K562 (cell line): Measurements from ENCODE around the gene SLC25A18. TPM values are rescaled to one million over a fixed set of nuclear protein-coding genes. Genes with fewer than 3 reads are reported as not detected.

Source experiments
- ATAC-seq: fragments of 200-7000 bp; cut with Tn5 transposase; 3 replicates; pipeline ENCODE4 v1.9.1; 2020; ENCODE audit warnings: moderate library complexity
- BruUV-seq: library from RNA; stranded (reverse); fragments of 400-500 nt; replicated peaks from 2 replicates; lab custom pipeline; 2021; lab: Mats Ljungman, UMichigan
- CTCF ChIA-PET: fragments of 300-600 bp; formaldehyde crosslinking; extraction: SDS; loops from one replicate; lab custom pipeline; 2021; ENCODE audit warnings: low intra/inter-chr PET ratio; lab: Yijun Ruan, JAX
- POLR2A ChIA-PET: fragments of 300-600, 350-650 bp; sonication (Branson Sonifier 250); formaldehyde crosslinking; extraction: SDS; loops from one replicate; lab custom pipeline; 2021; ENCODE audit warnings: antibody characterized with exemption, inconsistent platforms; lab: Yijun Ruan, JAX
- DNase-seq, 4 experiments: peaks; one replicate each; pipeline versions ENCODE4 v3.0.0 to v3.0.0-alpha.2; 2011 to 2018; ENCODE audit warnings: low spot score in 3 of 4, mixed read lengths in 3 of 4; ENCODE audit errors: extremely low read depth in 1 of 4
- FAIRE-seq: peaks from 2 replicates; lab custom pipeline; 2011; peaks lifted over from hg19 to GRCh38; lab: Jason Lieb, UNC
- H2AFZ ChIP-seq: 2 replicates; pipeline ENCODE4 v1.6.0; 2011; ENCODE audit warnings: low read depth, low read length, control low read depth, inconsistent platforms
- H3K27ac ChIP-seq: fragments of 200-600 bp; 3 replicates; pipeline ENCODE4 v1.8.0; 2011; ENCODE audit warnings: low read depth, mild to moderate bottlenecking, control low read depth, inconsistent platforms, low read length, moderate library complexity, mixed read lengths; ENCODE audit errors: extremely low read depth
- H3K27me3 ChIP-seq, 2 experiments: fragments of 300-600 bp in 1 of 2; 2 replicates in 1 of 2; 3 replicates in 1 of 2; pipeline versions ENCODE4 v1.6.0 to v1.8.0; 2011; ENCODE audit warnings: inconsistent platforms in 2 of 2, low read length in 2 of 2, mild to moderate bottlenecking in 1 of 2, mixed read lengths in 1 of 2, moderate library complexity in 1 of 2; ENCODE audit not compliant: control insufficient read depth in 2 of 2, insufficient read depth in 2 of 2
- H3K36me3 ChIP-seq: fragments of 300-600 bp; 3 replicates; pipeline ENCODE4 v1.8.0; 2011; ENCODE audit warnings: mild to moderate bottlenecking, low read length, inconsistent platforms; ENCODE audit not compliant: control insufficient read depth, insufficient read depth
- H3K4me1 ChIP-seq, 2 experiments: fragments of 200-600 bp in 1 of 2; replicated peaks in 1 of 2; 2 replicates in 1 of 2; 3 replicates in 1 of 2; pipeline versions ENCODE4 v1.5.1 to v1.8.0; 2011; ENCODE audit warnings: inconsistent platforms in 2 of 2, low read length in 2 of 2, mild to moderate bottlenecking in 1 of 2, mixed read lengths in 1 of 2, moderate library complexity in 1 of 2; ENCODE audit not compliant: control insufficient read depth in 2 of 2, insufficient read depth in 2 of 2
- H3K4me2 ChIP-seq: 2 replicates; pipeline ENCODE4 v1.6.1; 2011; ENCODE audit warnings: low read length, control low read depth, inconsistent platforms, mixed read lengths; ENCODE audit not compliant: insufficient read depth
- H3K4me3 ChIP-seq: fragments of 200-600 bp; sonication (generic), shearing (Covaris generic); 2 replicates; pipeline ENCODE4 v1.5.1; 2016; ENCODE audit warnings: control low read depth, inconsistent platforms
- H3K79me2 ChIP-seq: fragments of 200-600 bp; 3 replicates; pipeline ENCODE4 v1.8.0; 2011; ENCODE audit warnings: low read length, inconsistent platforms; ENCODE audit not compliant: control insufficient read depth, insufficient read depth
- H3K9ac ChIP-seq, 2 experiments: 2 replicates each; pipeline versions ENCODE4 v1.6.0 to v1.6.1; 2011; ENCODE audit warnings: low read depth in 2 of 2, low read length in 2 of 2, control low read depth in 1 of 2, inconsistent platforms in 1 of 2, mild to moderate bottlenecking in 1 of 2, mixed read lengths in 1 of 2; ENCODE audit not compliant: insufficient read depth in 1 of 2
- H3K9me1 ChIP-seq: one replicate; pipeline ENCODE4 v1.6.0; 2011; ENCODE audit warnings: inconsistent platforms, mild to moderate bottlenecking, low read length, moderate library complexity; ENCODE audit not compliant: control insufficient read depth, insufficient read depth
- H3K9me3 ChIP-seq: replicated peaks from 2 replicates; pipeline ENCODE4 v1.5.1; 2011; ENCODE audit warnings: low read depth, low read length, inconsistent platforms; ENCODE audit not compliant: control insufficient read depth, insufficient read depth
- H4K20me1 ChIP-seq: replicated peaks from 2 replicates; pipeline ENCODE4 v1.6.1; 2011; ENCODE audit warnings: low read length, inconsistent platforms, mixed read lengths; ENCODE audit not compliant: control insufficient read depth, insufficient read depth
- ELF4 ChIP-seq: fragments of 450-650 bp; formaldehyde crosslinking; IDR thresholded peaks from 2 replicates; pipeline ENCODE4 v1.4.0; 2022; ENCODE audit warnings: missing genetic modification characterization
- ESRRB ChIP-seq: fragments of 250-450 bp; sonication (Bioruptor Pico); IDR thresholded peaks from 2 replicates; pipeline ENCODE4 v1.5.0; 2020; ENCODE audit warnings: mild to moderate bottlenecking, moderate library complexity, borderline replicate concordance
- KDM5B ChIP-seq: fragments of 200-600 bp; sonication (generic); IDR thresholded peaks from 2 replicates; pipeline ENCODE4 v1.6.1; 2012; ENCODE audit warnings: low read depth, mild to moderate bottlenecking, moderate library complexity, low read length, control low read depth, inconsistent platforms; ENCODE audit not compliant: insufficient replicate concordance
- MEF2D ChIP-seq: conservative IDR thresholded peaks from 2 replicates; pipeline ENCODE4 v1.6.1; 2016; ENCODE audit warnings: low read depth, missing genetic modification characterization, missing compliant biosample characterization
- NFE2L1 ChIP-seq: fragments of 450-650 bp; IDR thresholded peaks from 2 replicates; pipeline ENCODE4 v1.6.1; 2016; ENCODE audit warnings: missing genetic modification characterization, low read depth, mild to moderate bottlenecking, missing compliant biosample characterization, moderate library complexity, borderline replicate concordance
- PRPF4 ChIP-seq: fragments of 200-400 bp; formaldehyde crosslinking; IDR thresholded peaks from one replicate; pipeline ENCODE4 v1.6.1; 2017; ENCODE audit warnings: low read length, low read depth, mild to moderate bottlenecking; ENCODE audit not compliant: insufficient read depth, poor library complexity, severe bottlenecking
- SMAD1 ChIP-seq: fragments of 150-350 bp; IDR thresholded peaks from 2 replicates; pipeline ENCODE4 v1.6.1; 2014; ENCODE audit warnings: low read length, low read depth; ENCODE audit not compliant: partially characterized antibody
- SMC3 ChIP-seq: conservative IDR thresholded peaks from 2 replicates; pipeline ENCODE4 v1.6.1; 2011; ENCODE audit warnings: low read depth, low read length, improper control_type of control experiment; ENCODE audit not compliant: insufficient read depth
- TAL1 ChIP-seq: fragments of 450-650 bp; IDR thresholded peaks from 2 replicates; pipeline ENCODE4 v1.6.1; 2016; ENCODE audit warnings: mild to moderate bottlenecking
- TEAD4 ChIP-seq, 2 experiments: sonication (generic) in 1 of 2; formaldehyde crosslinking in 1 of 2; IDR thresholded peaks; 2 replicates each; pipeline versions ENCODE4 v1.6.1 to v1.8.0; 2012 to 2022; ENCODE audit warnings: borderline replicate concordance in 1 of 2, inconsistent platforms in 1 of 2, low read length in 1 of 2, mild to moderate bottlenecking in 1 of 2, missing genetic modification reagents in 1 of 2
- ZC3H11A ChIP-seq: IDR thresholded peaks from 2 replicates; pipeline ENCODE4 v1.6.1; 2012; ENCODE audit warnings: low read depth, low read length, improper control_type of control experiment
- ZNF609 ChIP-seq: sonication (generic); formaldehyde crosslinking; IDR thresholded peaks from 2 replicates; pipeline ENCODE4 v1.8.1; 2023; ENCODE audit warnings: missing genetic modification reagents, mild to moderate bottlenecking, borderline replicate concordance
- WGBS: fragments of 100-300 bp; shearing (Covaris generic); methylation state at CpG from one replicate; pipeline ENCODE4 v1.1.6; 2016; ENCODE audit warnings: low coverage, mixed read lengths; ENCODE audit not compliant: insufficient coverage; ENCODE audit errors: missing lambda C conversion rate; 5-methylcytosine and 5-hydroxymethylcytosine counted together
- in situ Hi-C: fragments of 300-500 bp; cut with MboI; formaldehyde crosslinking; loops from 4 replicates; pipeline ENCODE4 v1.15.0; 2018; ENCODE audit warnings: inconsistent platforms, mixed read lengths
- intact Hi-C: fragments of 100-400 bp; cut with micrococcal nuclease; formaldehyde crosslinking; loops from 2 replicates; pipeline ENCODE4 v1.14.2; 2022
- polyA plus RNA-seq, 8 experiments: library from polyadenylated mRNA; depleted of rRNA in 4 of 8; stranded (reverse) in 5 of 8; unstranded in 3 of 8; fragments of >200 nt; fragmentation: Nextera tagmentation in 2 of 8; fragmentation: Illumina TruSeq in 1 of 8; extraction: Ambion mirVana in 2 of 8; extraction: Trizol in 1 of 8; gene quantifications; 2 replicates each; pipeline versions ENCODE4 v1.2.1 to v1.2.3, GENCODE V29; 2011 to 2014; ENCODE audit warnings: inconsistent platforms in 1 of 8, missing spikeins in 1 of 8
- total RNA-seq, 7 experiments: library from RNA; depleted of rRNA in 6 of 7; stranded (reverse); fragments of >200 nt in 6 of 7; fragmentation: Illumina TruSeq in 2 of 7; extraction: Trizol in 2 of 7; gene quantifications; 2 replicates each; pipeline versions ENCODE4 v1.2.1 to v1.2.3, GENCODE V29; 2011 to 2021; ENCODE audit warnings: low replicate concordance in 1 of 7

Gene SLC25A18
- total and polyA plus RNA-seq, 9 of the 15 experiments (the other 6 are each of a cell fraction or from before 2014, with no cell fraction given), result 0.04 TPM; not detected in 8

- Histone ChIP-seq H3K4me2 (no peak overlapping the region), H2AFZ (no peak overlapping the region), H3K4me3 (no peak overlapping the region), H3K9me1 (no peaks in the 10 kb centered on the region), H3K79me2 (peaks cover 19% of the 10 kb centered on the region; the same call in 2 of the 3 replicates), H3K27me3 (no peaks in the 10 kb centered on the region), H4K20me1 (no peaks in the 10 kb centered on the region), H3K27ac (no peak overlapping the region), H3K9me3 (no peaks in the 10 kb centered on the region), H3K9ac (no peak overlapping the region), H3K4me1 (no peaks in the 10 kb centered on the region; a peak in 1 of 5 replicates), H3K36me3 (peaks cover 74% of the 10 kb centered on the region)
- intact Hi-C loops (no loop called here), in situ Hi-C loops (no loop called here)
- TF ChIP-seq SMC3 (no peak), MEF2D (tag) (no peak), TAL1 (no peak), KDM5B (no peak), ESRRB (no peak), PRPF4 (no peak), SMAD1 (no peak), ELF4 (CRISPR knock-in tag) (no peak), ZNF609 (CRISPR knock-in tag) (no peak), TEAD4 (IDR thresholded peaks at IDR 0.05; ENCODE audit: low read length) (no peak), TEAD4 (CRISPR knock-in tag; IDR thresholded peaks at IDR 0.05; ENCODE audit: borderline replicate concordance) (no peak), NFE2L1 (tag) (no peak), ZC3H11A (no peak)
- FAIRE-seq, result no peak
- no peak for DNase-seq
- BruUV-seq, result no TSS peak
- WGBS, result 94% methylated on average over 4 of the region's 4 CpGs
- ChIA-PET POLR2A (interaction anchor here (0.6 to 0.9 kb wide), 3 partner anchors 15 to 265 kb away, joined by 3 to 5 read pairs (median 4); no protein-coding TSS in a partner anchor), CTCF (no interaction called here)
- ATAC-seq, result 0 out of 3 replicates have a peak, but pooled peaks have one; percentile 22
Observed at GRCh38 chr22:17603668-17604067, 40.4 kb downstream of the SLC25A18 start.
